ENCODE results near the gene S100PBP. TPM values are rescaled to one million over a fixed set of nuclear protein-coding genes. Genes with fewer than 3 reads are reported as not detected.

S100PBP gene
- total and polyA plus RNA-seq, 10 donors: 15.5 to 76.3 (median 52.0) TPM

DNA sequence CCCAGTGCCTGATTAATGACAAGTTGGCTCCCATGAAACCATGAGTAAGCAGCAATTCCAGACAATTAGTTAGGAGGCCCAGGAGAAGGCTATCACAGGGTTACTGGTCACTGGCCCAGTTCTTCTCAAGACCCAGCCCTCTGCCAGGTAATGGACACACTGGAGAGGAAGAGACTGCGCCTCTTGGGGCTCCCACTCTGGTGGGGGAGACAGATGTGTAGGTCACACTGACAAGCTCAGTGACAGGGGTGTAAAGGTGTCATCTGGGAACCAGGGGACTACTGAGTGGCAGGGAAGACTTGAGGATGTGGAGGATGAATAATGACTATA is 73.8 kb downstream of the S100PBP start:
- no peak overlapping the region for H3K27ac ChIP-seq
- H3K27me3 ChIP-seq (replicated peaks in 1 of 7): peaks cover 0 to 93% (median 49%) of the 10 kb centered on the region in 7 donors
- TF ChIP-seq POLR2AphosphoS5 (IDR thresholded peaks at IDR 0.05) (no peak), POLR2A (IDR thresholded peaks at IDR 0.05) (no peak)
- TF ChIP-seq, protein P1, sequence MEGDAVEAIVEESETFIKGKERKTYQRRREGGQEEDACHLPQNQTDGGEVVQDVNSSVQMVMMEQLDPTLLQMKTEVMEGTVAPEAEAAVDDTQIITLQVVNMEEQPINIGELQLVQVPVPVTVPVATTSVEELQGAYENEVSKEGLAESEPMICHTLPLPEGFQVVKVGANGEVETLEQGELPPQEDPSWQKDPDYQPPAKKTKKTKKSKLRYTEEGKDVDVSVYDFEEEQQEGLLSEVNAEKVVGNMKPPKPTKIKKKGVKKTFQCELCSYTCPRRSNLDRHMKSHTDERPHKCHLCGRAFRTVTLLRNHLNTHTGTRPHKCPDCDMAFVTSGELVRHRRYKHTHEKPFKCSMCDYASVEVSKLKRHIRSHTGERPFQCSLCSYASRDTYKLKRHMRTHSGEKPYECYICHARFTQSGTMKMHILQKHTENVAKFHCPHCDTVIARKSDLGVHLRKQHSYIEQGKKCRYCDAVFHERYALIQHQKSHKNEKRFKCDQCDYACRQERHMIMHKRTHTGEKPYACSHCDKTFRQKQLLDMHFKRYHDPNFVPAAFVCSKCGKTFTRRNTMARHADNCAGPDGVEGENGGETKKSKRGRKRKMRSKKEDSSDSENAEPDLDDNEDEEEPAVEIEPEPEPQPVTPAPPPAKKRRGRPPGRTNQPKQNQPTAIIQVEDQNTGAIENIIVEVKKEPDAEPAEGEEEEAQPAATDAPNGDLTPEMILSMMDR (IDR thresholded peaks at IDR 0.05 in 8 of 11, conservative IDR thresholded peaks at IDR 0.05 in 3 of 11): no peak
- H3K4me1 ChIP-seq: peaks cover 6 to 27% (median 20%) of the 10 kb centered on the region in 6 donors
- no peak overlapping the region for H3K4me3 ChIP-seq
- intact Hi-C loops (cut with DNase I; ENCODE audit: low total_unique reads): no loop called here
- H3K36me3 ChIP-seq: no peaks in the 10 kb centered on the region
- no peak for DNase-seq
- H3K9me3 ChIP-seq: no peaks in the 10 kb centered on the region
- 86 to 100% (median 91%) methylated on average over 1 of the region's 1 CpG for WGBS, 5 donors

DNA sequence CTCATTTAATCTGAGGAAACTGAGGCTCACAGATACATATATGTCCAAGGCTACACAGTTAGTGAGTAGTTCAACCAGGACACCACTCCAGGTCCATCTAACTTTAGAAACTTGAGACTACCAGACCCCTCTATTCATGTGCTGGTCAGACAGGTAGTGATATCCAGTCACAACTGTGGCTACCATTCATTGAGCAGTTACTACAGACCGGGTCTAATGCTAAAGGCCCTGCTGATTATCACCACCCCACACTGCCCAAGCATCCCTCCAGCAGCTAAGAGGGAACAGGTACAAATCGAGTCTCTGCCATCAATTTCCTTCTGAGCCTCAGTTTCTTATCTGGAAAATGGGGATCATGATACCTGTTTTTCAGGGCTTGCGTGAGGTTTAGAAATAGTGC is 74.2 kb downstream of the S100PBP start:
- WGBS, 5 donors: 90 to 98% (median 93%) methylated on average over 3 of the region's 3 CpGs
- peaks cover 6 to 23% (median 17%) of the 10 kb centered on the region in 6 donors for H3K4me1 ChIP-seq
- no peak for DNase-seq
- TF ChIP-seq, protein P1 (IDR thresholded peaks at IDR 0.05 in 8 of 11, conservative IDR thresholded peaks at IDR 0.05 in 3 of 11): no peak
- TF ChIP-seq POLR2AphosphoS5 (IDR thresholded peaks at IDR 0.05): no peak
- no peak for TF ChIP-seq POLR2A (IDR thresholded peaks at IDR 0.05)
- no peak overlapping the region for H3K4me3 ChIP-seq
- H3K27ac ChIP-seq: no peak overlapping the region
- peaks cover 0 to 88% (median 45%) of the 10 kb centered on the region in 7 donors for H3K27me3 ChIP-seq (replicated peaks in 1 of 7)
- H3K36me3 ChIP-seq: no peaks in the 10 kb centered on the region
- no peaks in the 10 kb centered on the region for H3K9me3 ChIP-seq
- intact Hi-C loops (cut with DNase I; ENCODE audit: low total_unique reads): no loop called here

DNA sequence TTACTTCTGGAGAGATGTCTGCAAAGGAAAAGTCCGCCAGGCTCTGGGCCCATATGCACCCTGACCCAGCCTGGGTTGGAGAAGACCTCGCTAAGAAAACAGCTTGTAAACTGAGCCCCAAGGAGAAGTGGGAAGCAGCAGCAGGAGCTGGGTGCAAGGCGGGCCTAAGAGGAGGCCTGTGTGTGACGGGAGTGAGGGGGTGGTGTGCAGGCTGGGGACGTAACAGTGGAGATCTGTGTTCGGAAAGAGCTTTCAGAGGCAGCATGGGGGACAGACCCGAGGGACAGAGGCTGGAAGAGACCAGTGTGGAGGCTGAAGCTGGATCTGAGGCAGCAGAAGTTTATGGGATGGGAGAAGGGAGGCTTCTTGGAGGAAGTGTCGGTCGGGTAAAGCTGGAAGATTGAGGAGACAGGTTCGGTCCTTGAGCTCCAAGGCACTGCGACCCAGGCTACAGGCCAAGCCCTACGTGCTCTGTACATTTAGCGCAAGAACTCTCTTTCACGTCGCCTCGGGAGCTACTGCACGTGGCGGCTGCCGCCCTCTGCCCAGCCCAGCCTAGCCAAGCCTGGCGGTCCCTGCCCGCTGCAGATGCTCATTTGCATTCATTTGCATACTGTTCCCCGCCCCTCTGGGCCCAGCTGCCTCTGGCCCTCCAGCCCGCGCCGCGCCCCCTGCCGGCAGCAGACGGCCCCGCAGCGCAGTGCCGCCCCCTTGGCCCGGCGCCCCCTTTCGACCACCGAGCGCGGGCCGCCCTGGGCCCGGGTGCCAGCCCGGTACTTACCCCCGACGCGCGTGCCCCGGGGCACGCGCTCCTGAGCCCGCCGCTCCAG is 75.1 kb downstream of the S100PBP start:
- H3K9me3 ChIP-seq: no peaks in the 10 kb centered on the region
- H3K4me1 ChIP-seq: peaks cover 6 to 20% (median 15%) of the 10 kb centered on the region in 6 donors
- intact Hi-C loops (cut with DNase I; ENCODE audit: low total_unique reads): no loop called here
- peaks cover 0 to 79% (median 35%) of the 10 kb centered on the region in 7 donors for H3K27me3 ChIP-seq (replicated peaks in 1 of 7)
- H3K4me3 ChIP-seq: peak overlapping the region; percentile 15 to 67 (median 36)
- WGBS, 5 donors: 20 to 30% (median 23%) methylated on average over 33 to 49 of the region's 49 CpGs
- no peak overlapping the region for H3K27ac ChIP-seq
- TF ChIP-seq POLR2A (IDR thresholded peaks at IDR 0.05) (no peak), POLR2AphosphoS5 (IDR thresholded peaks at IDR 0.05) (no peak)
- TF ChIP-seq, protein P1 (IDR thresholded peaks at IDR 0.05 in 8 of 11, conservative IDR thresholded peaks at IDR 0.05 in 3 of 11): peak in 6 of 11 experiments; percentile 26 to 65 (median 56)
- peak; percentile 77 for DNase-seq
- no peaks in the 10 kb centered on the region for H3K36me3 ChIP-seq
